ENCODE results near the gene IGFL2.
"Not testable (repeated sequence)": the region's sequence is repeated elsewhere in the genome, so short reads cannot be mapped to it uniquely, and the experiment has no call there.

The IGFL2 gene

GRCh38 chr19:46144756-46145155 lies 3.3 kb upstream of the IGFL2 start:
- DNase-seq: no peak

DNA sequence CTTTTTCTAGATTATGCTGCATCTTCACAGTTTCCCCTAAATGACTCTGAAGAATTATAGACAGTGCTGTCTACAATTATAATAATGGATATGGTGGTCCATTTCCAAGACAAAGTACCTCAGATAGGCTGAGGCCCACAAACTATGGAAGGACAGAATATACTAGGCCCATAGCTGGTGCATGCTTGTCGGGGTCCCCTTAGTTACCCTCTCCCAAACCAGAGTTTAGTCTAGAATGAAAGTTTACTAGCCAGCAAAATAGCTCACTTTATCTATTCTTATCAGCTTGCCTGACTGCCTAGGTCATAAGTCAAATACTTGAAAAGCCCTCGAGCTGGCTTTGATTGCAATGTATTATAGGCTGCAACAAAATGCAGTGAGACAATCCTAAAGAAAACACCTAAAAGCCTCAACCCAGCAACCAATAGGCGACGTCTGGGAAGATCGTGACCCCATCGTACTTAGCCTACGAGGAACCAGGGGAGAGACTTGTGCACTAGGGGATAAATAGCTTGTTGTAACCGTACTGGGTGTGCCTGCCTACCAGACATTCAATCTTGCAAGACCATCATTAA lies 785 bp upstream of the IGFL2 start:
- DNase-seq: no peak

GRCh38 chr19:46150606-46151005 lies 2.6 kb downstream of the IGFL2 start:
- DNase-seq: no peak

DNA sequence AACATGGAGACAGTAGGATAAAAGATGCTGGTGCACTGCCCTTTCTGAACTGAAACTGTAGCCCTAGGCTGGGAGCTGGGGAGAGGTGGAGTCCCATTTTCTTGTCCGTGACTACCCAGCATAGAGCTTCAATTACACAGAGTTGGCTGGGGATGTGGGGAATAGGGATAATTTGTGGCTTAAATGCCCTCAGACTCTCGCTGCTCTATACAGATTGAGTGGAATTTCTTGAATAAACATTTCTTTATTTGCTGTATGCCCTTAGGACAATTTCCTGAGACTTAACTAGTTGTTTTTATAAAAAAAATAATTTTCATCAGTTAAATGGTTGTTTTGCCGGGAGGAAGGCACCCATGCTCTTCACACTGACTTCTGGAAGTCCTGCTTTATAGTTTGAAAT lies 7.2 kb downstream of the IGFL2 start:
- no peak for DNase-seq

GRCh38 chr19:46159418-46160232 lies 11.6 kb downstream of the IGFL2 start:
- no peak for DNase-seq

DNA sequence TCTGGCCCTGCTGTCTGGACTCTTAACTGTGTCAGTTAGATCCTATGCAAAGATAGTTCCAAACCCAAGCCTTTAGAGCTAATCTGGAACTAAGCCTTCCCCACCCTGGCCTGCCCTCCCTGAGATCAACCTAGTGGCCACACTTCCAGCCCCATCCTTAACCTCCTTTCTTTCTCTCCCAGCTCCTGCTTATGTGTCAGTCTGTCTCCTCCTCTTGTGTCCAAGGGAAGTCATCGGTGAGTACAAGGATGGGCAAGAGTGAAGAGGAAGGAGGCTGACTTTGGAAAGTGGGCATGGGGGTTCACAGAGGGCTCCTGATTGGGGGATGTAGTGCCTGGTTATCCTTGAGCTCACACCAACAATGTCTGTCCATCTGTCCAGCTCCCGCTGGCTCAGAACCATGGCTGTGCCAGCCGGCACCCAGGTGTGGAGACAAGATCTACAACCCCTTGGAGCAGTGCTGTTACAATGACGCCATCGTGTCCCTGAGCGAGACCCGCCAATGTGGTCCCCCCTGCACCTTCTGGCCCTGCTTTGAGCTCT lies 12.3 kb downstream of the IGFL2 start:
- no peak for DNase-seq

DNA sequence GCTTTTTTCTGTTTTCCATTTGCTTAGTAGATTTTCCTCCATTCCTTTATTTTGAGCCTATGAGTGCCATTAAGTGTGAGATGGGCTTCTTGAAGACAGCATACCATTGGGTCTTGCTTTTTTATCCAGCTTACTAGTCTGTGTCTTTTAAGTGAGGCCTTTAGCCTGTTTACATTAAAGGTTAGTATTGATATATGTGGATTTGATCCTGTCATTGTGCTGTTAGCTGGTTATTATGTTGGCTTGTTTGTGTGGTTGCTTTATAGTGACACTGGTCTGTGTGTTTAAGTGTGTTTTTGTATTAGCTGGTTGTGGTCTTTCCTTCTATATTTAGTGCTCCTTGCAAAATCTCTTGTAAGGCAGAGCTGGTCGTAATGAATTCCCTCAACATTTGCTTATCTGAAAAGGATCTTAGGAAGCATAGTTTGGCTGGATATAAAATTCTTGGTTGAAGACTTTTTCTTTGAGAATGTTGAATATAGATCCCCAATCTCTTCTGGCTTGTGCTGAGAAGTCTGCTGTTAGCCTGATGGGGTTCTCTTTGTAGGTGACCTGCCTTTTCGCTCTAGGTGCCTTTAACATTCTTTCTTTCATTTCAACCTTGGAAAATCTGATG lies 13.7 kb downstream of the IGFL2 start:
- DNase-seq: not testable (repeated sequence)

DNA sequence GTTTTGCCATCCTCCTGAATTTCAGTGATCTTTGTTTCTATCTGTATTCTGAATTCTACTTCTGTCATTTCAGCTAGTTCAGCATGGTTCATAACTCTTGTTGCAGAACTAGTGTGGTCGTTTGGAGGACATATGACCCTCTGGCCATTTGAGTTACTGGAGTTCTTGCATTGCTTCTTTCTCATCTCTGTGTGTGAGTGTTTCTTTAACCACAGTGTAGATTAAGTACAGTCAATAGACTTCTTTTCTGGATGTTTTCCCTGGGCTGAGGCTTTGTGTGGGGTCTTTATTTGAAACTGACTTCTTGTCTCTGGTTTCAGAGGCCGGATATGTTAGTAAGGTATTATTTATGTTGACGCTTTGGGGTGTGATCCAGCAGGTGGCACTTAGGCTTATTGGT lies 14.7 kb downstream of the IGFL2 start:
- DNase-seq: no peak

DNA sequence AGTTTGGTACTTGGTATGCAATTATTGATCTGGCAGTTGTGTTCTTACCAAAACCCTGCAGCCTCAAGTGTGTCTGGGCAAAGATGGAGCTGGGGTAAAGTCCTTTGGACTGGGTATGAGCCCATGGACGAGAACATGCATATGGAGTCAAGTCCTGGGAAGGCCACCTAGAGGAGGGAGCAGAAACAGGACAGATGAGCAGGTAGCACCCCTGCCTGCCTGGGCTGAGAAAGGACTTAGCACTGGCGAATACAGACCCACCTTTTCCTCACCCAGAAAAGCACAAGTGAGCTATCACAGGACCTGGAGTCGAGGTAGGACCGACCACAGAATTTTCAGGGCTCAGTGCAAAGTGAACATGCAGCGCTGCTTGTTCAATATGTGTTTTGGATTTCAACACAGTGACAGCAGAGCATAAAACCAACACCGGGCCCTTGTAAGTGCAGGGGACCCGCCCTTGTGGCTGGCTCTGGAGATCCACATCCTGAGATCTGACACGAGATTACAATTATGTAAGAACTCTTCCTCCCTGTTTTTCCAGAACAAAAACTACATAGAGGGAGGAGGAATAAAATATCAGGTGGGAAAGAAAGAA lies 25.9 kb downstream of the IGFL2 start:
- DNase-seq: no peak

DNA sequence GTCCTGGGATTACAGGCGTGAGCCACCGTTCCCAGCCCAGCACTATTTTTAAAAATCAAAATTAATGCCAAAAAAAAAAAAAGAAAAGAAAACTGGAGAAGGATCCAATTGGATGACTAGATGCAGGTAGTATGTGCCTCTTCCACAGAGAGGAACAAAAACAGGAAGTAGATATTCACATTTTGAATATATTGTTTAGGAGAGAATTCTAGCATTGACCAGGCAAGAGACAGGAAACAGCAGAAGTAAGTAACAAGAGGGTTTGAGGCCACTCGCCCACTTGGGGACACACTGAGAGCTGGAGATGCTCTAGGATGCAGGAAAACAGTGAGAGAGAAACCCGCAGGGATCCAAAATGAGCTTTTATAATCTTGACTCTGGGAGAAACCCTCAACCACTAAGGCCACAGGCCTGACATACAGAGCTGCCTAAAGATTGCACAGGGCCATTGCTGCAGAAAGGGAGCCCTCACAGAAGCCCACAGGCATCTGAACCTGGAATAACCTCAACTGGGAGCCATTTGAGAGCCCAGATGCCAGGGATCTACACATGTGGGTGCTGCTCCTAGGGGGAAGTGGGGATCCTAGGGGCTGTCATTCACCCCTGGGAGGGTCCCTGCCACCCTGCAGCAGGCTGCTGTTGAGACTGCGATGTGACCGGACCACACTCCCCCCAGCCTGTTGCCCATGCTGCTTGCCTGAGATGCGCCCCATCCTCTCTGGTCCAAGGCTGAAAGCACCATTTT lies 28.2 kb downstream of the IGFL2 start:
- no peak for DNase-seq

- no peak for DNase-seq
Measured at GRCh38 chr19:46179076-46179759, 31.2 kb downstream of the IGFL2 start.

DNA sequence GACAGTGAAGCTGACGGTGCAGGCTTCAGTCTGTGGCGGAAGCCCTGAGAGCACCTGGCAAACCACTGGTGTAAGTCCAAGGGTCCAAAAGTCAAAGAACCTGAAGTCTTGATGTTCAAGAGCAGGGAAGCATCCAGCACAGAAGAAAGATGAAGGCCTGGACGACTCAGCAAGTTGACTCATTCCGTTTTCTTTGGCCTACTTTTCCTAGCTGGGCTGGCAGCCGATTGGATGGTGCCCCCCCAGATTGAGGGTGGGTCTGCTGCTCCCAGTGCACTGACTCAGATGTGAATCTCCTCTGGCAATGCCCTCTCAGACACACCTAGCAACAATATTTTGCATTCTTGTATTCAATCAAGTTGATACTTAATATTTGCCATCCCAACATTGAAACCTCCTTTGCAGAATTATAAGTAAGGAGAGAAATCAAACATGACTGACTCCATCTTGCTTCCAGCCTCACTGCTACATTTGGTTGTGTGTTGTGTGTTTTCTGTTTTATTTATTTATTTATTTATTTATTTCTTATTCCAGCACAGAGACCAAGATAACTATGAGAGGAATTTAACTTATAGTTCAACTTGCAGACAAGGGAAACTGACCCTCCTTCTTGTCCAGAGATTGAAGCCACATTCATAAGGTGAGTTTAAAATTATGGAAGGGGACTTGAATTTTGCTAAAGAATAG lies 32.8 kb downstream of the IGFL2 start:
- no peak for DNase-seq

- no peak for DNase-seq
Measured at GRCh38 chr19:46181388-46181779, 33.3 kb downstream of the IGFL2 start.

DNA sequence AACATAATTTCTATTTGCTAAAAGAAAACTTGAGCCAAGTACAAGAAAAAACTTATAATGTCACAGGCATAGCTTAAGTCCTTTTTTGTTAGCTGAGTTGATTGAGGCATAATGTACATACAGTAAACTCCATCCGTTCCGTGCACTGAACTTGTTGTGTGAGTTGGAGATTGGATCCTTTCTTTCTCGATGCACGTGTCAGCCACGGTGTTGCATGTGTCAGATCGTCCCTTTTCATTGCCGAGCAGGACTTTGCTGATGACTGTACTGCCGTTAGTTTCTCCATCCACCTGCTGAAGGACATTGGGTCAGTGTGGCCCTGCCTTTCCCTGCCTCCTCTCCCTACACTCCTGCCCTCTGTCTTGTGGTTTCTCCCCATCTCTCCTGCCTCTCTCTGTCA lies 34.4 kb downstream of the IGFL2 start:
- no peak for DNase-seq

DNA sequence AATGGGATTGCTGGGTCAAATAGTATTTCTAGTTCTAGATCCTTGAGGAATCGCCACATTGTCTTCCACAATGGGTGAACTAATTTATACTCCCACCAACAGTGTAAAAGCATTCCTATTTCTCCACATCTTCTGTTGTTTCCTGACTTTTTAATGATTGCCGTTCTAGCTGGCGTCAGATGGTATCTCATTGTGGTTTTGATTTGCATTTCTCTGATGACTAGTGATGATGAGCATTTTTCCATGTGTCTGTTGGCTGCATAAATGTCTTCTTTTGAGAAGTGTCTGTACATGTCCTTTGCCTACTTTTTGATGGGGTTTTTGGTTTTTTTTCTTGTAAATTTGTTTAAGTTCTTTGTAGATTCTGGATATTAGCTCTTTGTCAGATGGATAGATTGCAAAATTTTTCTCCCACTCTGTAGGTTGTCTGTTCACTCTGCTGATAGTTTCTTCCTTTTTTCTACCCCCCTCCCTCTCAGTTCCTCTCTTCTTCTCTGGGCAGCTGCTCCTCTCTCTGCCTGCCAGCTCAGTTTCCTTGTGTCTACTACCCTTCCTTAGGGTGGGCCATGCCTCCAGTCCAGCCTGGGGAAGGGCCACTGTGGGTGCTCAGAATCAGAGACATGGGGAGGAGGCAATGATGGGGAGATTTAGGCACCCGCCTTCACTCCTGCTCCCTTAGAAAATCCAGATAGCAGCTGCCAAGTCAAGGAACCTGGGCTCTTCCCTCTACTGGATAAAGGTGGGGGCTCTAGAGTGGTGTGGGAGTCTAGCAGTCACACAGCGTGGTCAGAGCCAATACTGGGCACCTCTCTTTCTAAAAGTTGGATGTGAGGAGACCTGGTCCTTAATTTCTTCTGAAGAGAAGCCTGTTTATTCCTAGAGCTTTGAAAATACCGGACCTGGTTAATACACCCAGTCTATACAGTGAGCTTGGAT lies 37.0 kb downstream of the IGFL2 start:
- not testable (repeated sequence) for DNase-seq

DNA sequence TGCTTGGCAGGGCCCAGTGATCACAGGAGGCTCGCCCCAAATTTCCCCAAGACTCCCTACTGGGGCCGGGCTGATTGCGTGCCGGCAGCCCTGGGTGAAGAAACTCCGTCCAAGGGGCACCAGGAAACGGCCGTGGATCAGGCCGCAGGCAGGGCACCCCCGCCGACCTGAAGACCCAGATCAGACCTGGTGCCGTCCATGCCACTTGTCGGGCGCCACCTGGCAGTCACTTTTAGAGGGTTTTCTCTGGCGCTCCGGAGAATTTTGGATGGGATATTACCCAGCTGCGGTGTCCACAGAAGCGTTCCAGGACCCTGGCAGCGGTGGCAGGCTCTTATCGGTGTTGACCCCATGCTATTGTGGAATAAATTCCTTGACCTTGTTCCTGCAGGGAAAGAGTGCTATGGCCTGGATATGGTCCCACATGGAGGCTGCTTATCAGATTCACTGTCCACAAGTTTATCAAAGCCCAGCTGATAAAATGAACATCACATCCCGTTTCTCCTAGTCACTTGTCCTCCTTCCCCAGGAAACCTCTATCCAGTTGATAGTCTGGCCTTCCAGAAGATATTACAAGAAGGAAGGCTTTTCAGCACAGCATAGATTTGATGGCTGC lies 38.2 kb downstream of the IGFL2 start:
- DNase-seq: no peak

- no peak for DNase-seq
Measured at GRCh38 chr19:46186717-46187101, 38.7 kb downstream of the IGFL2 start.

DNA sequence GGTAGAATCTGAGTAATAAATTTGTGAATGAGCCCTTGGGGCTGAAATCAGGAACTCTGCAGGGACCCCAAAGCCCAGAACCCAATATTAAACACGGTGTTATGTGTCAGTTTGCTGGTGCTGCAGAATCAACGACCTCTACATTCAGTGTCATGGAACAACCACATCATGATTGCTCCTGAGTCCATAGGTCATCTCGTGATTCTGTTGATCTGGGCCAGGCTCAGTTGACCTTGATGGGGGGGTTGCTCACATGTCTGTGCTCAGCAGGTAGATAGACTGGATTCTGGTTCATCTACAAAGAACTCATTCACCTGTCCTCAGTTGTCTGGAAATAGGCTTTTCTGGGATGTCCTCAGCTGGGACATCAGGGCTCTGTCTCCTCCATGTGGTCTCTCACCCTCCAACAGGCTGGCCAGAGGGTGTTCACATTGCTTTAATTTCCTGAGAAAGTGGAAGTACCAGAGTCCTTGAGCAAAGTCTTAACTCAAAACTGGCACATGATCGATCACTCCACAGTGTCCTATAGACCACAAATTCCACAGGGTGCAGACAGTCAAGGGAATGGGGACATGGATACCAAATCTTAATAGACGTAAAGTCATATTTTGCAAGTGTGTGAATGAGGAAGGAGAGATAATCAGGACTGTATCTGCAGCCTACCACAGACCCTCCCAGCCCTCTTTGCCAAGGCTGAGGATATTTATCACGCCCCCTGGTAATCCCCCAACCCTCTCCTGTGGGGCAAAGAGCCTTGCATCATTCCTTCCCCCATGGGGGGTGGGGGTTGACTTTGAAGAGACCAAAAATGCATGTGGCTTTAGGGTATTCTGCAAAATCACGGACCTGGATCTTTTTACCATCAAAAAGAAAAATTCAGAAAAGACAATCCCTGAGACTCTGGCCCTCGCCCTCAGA lies 42.2 kb downstream of the IGFL2 start:
- DNase-seq: no peak

- no peak for DNase-seq
Measured at GRCh38 chr19:46191356-46191755, 43.3 kb downstream of the IGFL2 start.

Data from CD4-positive, alpha-beta T cell treated with Interleukin-21 for 1 hour (primary cell).